GM21786 (cell line): ENCODE data around the gene IL12RB1.

Experiments
- ATAC-seq: cut with Tn5 transposase; IDR thresholded peaks from one replicate; pipeline ENCODE4 v1.9.1; 2021; ENCODE audit not compliant: unreplicated experiment

The IL12RB1 gene

GRCh38 chr19:18090545-18091216 is 3.9 kb upstream of the IL12RB1 start:
- ATAC-seq: no peak

- ATAC-seq: no peak
Measured at GRCh38 chr19:18089726-18090125, 3.0 kb upstream of the IL12RB1 start.

- ATAC-seq: peak; percentile 49
Measured at GRCh38 chr19:18089096-18089541, 2.4 kb upstream of the IL12RB1 start.

GRCh38 chr19:18085702-18086457 is 854 bp downstream of the IL12RB1 start:
- ATAC-seq: no peak

- ATAC-seq: no peak
Measured at GRCh38 chr19:18083929-18084684, 2.6 kb downstream of the IL12RB1 start.

- ATAC-seq: no peak
Measured at GRCh38 chr19:18074192-18074591, 12.5 kb downstream of the IL12RB1 start.

- no peak for ATAC-seq
Measured at GRCh38 chr19:18073197-18073596, 13.5 kb downstream of the IL12RB1 start.

- ATAC-seq: no peak
Measured at GRCh38 chr19:18072335-18072734, 14.4 kb downstream of the IL12RB1 start.

- ATAC-seq: no peak
Measured at GRCh38 chr19:18070181-18070580, 16.6 kb downstream of the IL12RB1 start.

- no peak for ATAC-seq
Measured at GRCh38 chr19:18069383-18069782, 17.4 kb downstream of the IL12RB1 start.

- ATAC-seq: no peak
Measured at GRCh38 chr19:18068395-18068794, 18.3 kb downstream of the IL12RB1 start.

GRCh38 chr19:18065173-18065495 is 21.6 kb downstream of the IL12RB1 start:
- no peak for ATAC-seq

- no peak for ATAC-seq
Measured at GRCh38 chr19:18063463-18063862, 23.3 kb downstream of the IL12RB1 start.

- ATAC-seq: no peak
Measured at GRCh38 chr19:18062028-18062427, 24.7 kb downstream of the IL12RB1 start.

- ATAC-seq: no peak
Measured at GRCh38 chr19:18060472-18060871, 26.3 kb downstream of the IL12RB1 start.

- ATAC-seq: no peak
Measured at GRCh38 chr19:18059902-18060301, 26.8 kb downstream of the IL12RB1 start.

- ATAC-seq: no peak
Measured at GRCh38 chr19:18059297-18059696, 27.4 kb downstream of the IL12RB1 start.

GRCh38 chr19:18058208-18059009 is 28.3 kb downstream of the IL12RB1 start:
- no peak for ATAC-seq

- no peak for ATAC-seq
Measured at GRCh38 chr19:18057557-18057956, 29.2 kb downstream of the IL12RB1 start.

- no peak for ATAC-seq
Measured at GRCh38 chr19:18055967-18056366, 30.8 kb downstream of the IL12RB1 start.

- no peak for ATAC-seq
Measured at GRCh38 chr19:18053576-18054219, 33.0 kb downstream of the IL12RB1 start.
